Measurements from ENCODE around the gene HOXA11.

The HOXA11 gene

GRCh38 chr7:27169658-27170425 is 15.2 kb downstream of the HOXA11 start:
- no peak for DNase-seq (ENCODE audit: low spot score)

GRCh38 chr7:27168265-27168947 is 16.6 kb downstream of the HOXA11 start:
- no peak for DNase-seq (ENCODE audit: low spot score)

DNA sequence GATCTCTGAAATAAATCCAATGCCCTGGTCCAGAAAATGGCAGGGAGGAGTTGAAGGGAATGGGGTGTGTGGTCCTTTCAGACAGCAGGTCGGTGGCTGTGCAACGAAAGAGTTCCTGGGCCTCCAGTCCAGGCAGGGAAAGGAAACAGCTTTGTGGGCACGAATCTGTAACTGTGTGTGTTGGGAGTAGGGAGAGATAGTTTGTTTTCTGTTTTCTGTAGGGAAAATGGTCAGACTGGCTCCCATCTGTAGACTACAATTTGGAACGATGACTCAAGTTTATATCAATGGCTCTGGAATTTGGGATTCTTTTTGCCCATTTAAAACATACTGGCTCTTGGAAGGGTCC is 17.1 kb downstream of the HOXA11 start:
- DNase-seq (ENCODE audit: low spot score), result no peak

GRCh38 chr7:27166531-27167505 is 18.2 kb downstream of the HOXA11 start:
- DNase-seq (ENCODE audit: low spot score), result no peak

- DNase-seq (ENCODE audit: low spot score), result no peak
These were observed 19.0 kb downstream of the HOXA11 start for GRCh38 chr7:27165996-27166530.

- DNase-seq (ENCODE audit: low spot score), result no peak
These were observed 19.7 kb downstream of the HOXA11 start, which contains the start of gene HOXA9 for GRCh38 chr7:27165089-27165995. HOXA9 (minus strand) TSS chr7:27165537; CDS start chr7:27165457, 80 bp downstream.

DNA sequence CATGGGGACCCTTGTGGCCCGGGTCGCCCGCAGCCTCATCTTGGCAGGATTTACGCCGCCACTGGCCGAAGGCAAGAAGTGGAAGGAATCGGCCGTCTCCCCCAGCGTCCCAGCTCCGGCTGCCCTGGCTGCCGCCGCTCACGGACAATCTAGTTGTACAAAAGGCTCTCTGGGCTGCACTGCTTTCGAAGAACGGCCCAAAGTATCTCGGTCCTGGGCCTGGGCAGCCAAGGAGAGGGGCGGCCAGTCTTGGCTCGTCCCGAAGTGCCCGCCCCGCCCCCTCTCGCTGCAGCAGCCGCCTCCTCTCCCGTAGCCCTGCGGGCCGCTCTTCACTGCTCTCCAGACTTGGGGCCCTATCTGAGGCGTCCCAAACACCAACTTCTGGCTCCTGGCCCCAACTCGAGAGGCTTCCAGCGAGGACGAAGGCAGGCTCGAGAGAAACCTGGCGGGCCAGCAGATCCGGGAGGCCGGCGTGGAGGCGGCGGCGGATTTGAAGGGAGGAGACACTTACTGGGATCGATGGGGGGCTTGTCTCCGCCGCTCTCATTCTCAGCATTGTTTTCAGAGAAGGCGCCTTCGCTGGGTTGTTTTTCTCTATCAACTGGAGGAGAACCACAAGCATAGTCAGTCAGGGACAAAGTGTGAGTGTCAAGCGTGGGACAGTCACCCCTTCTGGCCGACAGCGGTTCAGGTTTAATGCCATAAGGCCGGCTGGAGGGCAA is 20.5 kb downstream of the HOXA11 start:
- DNase-seq (ENCODE audit: low spot score), result no peak

- DNase-seq (ENCODE audit: low spot score), result no peak
These were observed 21.0 kb downstream of the HOXA11 start for GRCh38 chr7:27164045-27164366.

DNA sequence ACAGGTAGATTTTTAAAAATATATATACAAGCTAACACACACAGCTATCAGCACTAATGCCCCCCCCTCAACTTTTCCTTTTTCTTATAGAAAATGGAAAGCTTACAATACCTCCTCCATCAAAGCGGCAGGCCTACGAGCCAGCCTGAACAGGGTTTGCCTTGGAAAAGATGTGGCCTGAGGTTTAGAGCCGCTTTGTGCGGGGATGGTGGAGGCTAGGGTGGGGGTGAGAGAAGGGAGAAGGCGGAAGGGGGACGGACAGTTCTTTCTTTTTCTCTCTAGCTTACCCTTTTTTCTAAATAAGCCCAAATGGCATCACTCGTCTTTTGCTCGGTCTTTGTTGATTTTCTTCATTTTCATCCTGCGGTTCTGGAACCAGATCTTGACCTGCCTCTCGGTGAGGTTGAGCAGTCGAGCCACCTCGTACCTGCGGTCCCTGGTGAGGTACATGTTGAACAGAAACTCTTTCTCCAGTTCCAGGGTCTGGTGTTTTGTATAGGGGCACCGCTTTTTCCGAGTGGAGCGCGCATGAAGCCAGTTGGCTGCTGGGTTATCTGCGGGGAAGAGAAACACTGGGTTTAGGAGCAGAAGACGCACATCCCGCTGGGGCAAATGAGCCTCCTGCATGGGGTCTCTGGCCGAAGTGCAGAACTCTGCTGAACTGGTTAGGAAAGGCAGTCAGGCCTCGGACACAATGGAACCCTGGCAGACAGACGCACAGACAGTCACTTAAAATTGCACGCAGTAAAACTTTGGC is 21.6 kb downstream of the HOXA11 start:
- no peak for DNase-seq (ENCODE audit: low spot score)

DNA sequence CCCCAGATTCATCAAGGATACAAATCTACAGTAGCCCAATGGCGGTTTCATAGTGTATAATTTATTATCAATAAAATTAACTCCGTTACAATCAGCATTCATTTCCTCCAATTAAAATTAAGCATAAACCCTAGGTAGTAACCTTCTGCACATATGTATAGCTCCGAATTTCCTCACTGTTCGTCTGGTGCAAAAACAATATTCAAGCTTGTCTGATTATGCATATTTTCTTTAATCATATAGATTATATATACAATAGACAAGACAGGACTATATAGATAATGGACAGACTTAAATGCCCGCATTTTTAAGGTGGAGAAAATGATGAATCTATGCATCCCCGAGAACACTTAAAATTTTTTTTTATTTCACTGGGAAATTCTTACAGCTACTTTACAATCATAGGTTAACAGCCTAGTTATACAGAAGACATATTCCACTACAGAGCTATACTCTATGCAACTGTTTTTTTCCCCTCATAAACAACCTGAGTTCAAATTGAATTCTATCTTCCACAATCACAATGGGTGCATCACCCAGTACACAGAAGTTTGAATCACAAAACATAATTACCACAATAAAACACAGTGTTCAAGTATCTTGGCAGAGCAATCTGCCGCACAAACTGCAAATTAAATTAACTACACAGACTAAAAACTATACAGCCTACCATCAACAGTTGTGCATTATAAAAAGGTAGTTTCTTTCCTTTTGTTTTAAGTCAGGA is 22.3 kb downstream of the HOXA11 start:
- no peak for DNase-seq (ENCODE audit: low spot score)

- no peak for DNase-seq (ENCODE audit: low spot score)
These were observed 23.1 kb downstream of the HOXA11 start for GRCh38 chr7:27161721-27162560.

DNA sequence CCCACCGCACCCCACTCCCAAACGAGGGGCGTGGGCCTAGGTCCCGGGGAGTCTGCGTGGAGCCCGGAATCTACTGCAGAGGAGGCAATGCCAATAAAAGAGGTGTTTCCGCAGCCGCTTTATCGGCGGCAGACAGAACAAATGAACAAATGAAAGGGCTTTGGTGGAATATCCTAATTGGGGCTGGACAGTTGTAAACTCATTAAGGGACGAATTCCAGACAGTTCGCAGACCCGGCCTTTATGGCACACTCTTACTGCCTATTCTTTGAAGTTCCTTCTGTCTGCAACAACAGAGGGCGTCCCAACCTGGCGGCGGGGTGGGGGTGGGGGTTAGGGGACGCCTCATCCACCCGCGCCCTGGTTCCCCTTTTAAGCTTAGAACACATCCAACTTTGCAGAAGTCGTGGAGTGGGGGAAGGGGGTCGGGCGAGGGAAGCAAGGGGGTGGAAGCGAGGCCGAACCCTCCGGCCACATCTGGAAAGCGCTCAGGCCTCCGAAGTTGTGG is 23.8 kb downstream of the HOXA11 start:
- peak; percentile 12 for DNase-seq (ENCODE audit: low spot score)

- DNase-seq (ENCODE audit: low spot score), result peak; percentile 57
These were observed 24.4 kb downstream of the HOXA11 start for GRCh38 chr7:27160546-27161213.

DNA sequence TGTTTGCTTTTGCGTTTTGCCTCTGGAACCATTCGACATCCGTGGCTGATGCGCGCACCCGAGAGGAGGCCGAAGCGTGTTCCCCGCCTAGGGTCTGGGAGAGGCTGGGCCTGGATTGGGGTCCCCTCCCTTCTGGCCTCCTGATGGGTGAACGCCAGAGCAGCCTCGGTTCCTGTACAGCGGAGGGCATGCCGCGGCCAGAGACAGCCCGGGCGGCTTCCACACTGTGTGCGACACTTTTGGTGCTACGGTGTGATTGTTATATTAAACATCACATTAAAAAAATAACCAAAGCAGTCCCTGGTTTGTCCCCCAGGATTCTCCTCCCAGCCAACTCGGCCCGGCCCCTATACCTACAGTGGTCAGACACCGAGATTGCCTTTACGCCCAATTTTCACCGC is 24.9 kb downstream of the HOXA11 start:
- DNase-seq (ENCODE audit: low spot score), result no peak

GRCh38 chr7:27159266-27160144 is 25.5 kb downstream of the HOXA11 start:
- DNase-seq (ENCODE audit: low spot score), result no peak
